MM.1S (cell line): ENCODE results near the gene SHTN1.

Source experiments
- CTCF ChIP-seq: fragments of 300-600 bp; sonication (generic); IDR thresholded peaks from 2 replicates; pipeline ENCODE4 v1.5.1; 2016; ENCODE audit warnings: antibody characterized with exemption, low read length, mixed read lengths
- EZH2 ChIP-seq: fragments of 300-600 bp; sonication (generic); optimal IDR thresholded peaks from 2 replicates; pipeline ENCODE3; 2017; ENCODE audit warnings: low read depth, mild to moderate bottlenecking, antibody characterized with exemption, low read length, mixed read lengths
- EZH2phosphoT487 ChIP-seq: fragments of 300-600 bp; sonication (generic); IDR thresholded peaks from 2 replicates; pipeline ENCODE4 v1.6.1; 2018; ENCODE audit warnings: antibody characterized with exemption, low read length

DNA sequence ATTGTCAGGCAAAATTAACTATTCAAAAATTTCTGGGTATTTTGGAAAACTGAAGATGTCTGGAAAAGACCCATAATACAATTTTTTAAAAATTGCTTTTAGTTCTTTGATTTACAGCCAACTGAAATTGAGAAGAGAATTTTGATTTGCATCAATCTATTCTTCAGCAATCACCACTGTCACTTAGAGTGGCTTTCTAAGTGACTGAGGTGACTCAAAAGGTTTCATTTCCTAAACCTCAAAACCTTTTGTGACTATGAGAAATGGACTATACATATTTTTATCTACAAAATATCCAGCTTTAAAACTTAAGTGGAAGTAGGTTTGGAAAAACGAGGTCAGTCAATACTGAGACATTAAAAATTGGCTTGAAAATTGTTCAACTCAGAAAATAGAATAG lies 95.7 kb downstream of the SHTN1 start:
- TF ChIP-seq CTCF (no peak), EZH2phosphoT487 (no peak), EZH2 (no peak)
